Ishikawa (cell line): ENCODE data around the gene KRT31.

Experiments used
- CEBPB ChIP-seq: IDR thresholded peaks from 2 replicates; pipeline ENCODE4 v1.6.1; 2012
- EGR1 ChIP-seq: IDR thresholded peaks from 2 replicates; pipeline ENCODE4 v1.6.1; 2012
- EP300 ChIP-seq: IDR thresholded peaks from 2 replicates; pipeline ENCODE4 v1.6.1; 2012; ENCODE audit warnings: borderline replicate concordance
- NFIC ChIP-seq: IDR thresholded peaks from 2 replicates; pipeline ENCODE4 v1.6.1; 2012
- RAD21 ChIP-seq: IDR thresholded peaks from 2 replicates; pipeline ENCODE4 v1.6.1; 2012; ENCODE audit warnings: low read depth
- TAF1 ChIP-seq: IDR thresholded peaks from 2 replicates; pipeline ENCODE4 v1.6.1; 2012; ENCODE audit warnings: low read depth, mild to moderate bottlenecking
- TCF12 ChIP-seq: IDR thresholded peaks from 2 replicates; pipeline ENCODE4 v1.6.1; 2012; ENCODE audit warnings: low read depth
- TEAD4 ChIP-seq: IDR thresholded peaks from 2 replicates; pipeline ENCODE4 v1.6.1; 2012
- USF1 ChIP-seq: IDR thresholded peaks from 2 replicates; pipeline ENCODE4 v1.6.1; 2012
- YY1 ChIP-seq: IDR thresholded peaks from 2 replicates; pipeline ENCODE4 v1.6.1; 2012; ENCODE audit warnings: low read depth

DNA sequence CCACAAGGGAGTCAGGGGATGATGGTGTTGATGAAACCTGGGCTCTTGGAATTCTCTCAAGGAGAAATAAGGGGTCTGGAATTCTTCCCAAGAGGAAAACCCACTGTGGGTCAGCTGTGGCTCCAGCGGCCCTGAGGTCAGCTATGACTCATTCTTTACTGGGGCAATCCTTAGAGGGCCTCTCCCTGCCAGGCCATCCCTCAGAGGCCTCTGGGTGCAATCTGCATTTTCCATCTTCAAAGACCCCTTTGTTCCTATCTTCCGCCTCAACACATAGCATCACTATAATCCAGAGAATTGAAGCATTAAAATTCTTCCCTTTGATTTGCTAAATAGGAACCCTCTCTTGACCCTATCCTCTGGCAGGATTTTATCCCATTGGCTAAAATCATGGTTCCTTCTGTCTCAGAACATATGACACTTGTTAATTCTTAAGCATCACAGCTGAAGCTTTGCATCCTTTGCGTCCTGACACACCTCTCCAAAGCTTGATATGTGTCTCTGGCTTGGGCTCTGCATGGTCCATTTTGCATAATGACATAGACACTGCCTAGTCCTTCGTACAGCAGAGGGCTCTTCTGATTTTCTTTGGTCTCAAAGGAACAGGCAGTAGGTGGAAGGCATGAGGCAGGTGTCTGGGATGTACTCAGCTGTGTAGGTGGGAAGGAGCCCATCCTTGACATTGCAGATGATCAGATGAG is 31.3 kb upstream of the KRT31 start:
- TF ChIP-seq NFIC: no peak
- no peak for TF ChIP-seq RAD21
- no peak for TF ChIP-seq EGR1
- no peak for TF ChIP-seq TAF1
- TF ChIP-seq YY1: no peak
- no peak for TF ChIP-seq TEAD4
- no peak for TF ChIP-seq EP300
- TF ChIP-seq USF1: no peak
- TF ChIP-seq CEBPB: no peak
- TF ChIP-seq TCF12: no peak
